B cell (primary cell): ENCODE measurements around the gene CDKN2AIPNL. TPM values are rescaled to one million over a fixed set of nuclear protein-coding genes. Genes with fewer than 3 reads are reported as not detected.

ENCODE experiments used
- ATAC-seq: fragments of 200-7000 bp; cut with Tn5 transposase; one replicate; pipeline ENCODE4 v1.10.0; 2021; ENCODE audit warnings: low read depth, mild to moderate bottlenecking, moderate number of reproducible peaks, moderate library complexity
- CTCF ChIA-PET: fragments of 350-600 bp; sonication (Branson Sonifier 250); formaldehyde crosslinking; loops from one replicate; lab custom pipeline; 2021; ENCODE audit warnings: antibody characterized with exemption, inconsistent platforms; lab: Charles Lee
- POLR2A ChIA-PET: fragments of 350-600 bp; sonication (Branson Sonifier 250); formaldehyde crosslinking; loops from one replicate; lab custom pipeline; 2021; ENCODE audit warnings: antibody characterized with exemption; lab: Charles Lee
- DNase-seq: peaks from one replicate; pipeline ENCODE4 v3.0.0; 2013
- H2AFZ ChIP-seq: 2 replicates; pipeline ENCODE4 v1.6.1; 2012; ENCODE audit warnings: mild to moderate bottlenecking, low read depth, low read length; ENCODE audit not compliant: insufficient read depth, poor library complexity, severe bottlenecking
- H3K27ac ChIP-seq, 2 donors: 1 replicate in 1 of 2; 2 replicates in 1 of 2; pipeline ENCODE4 v1.5.1; 2012 to 2013; ENCODE audit warnings: low read length in 2 of 2, mild to moderate bottlenecking in 2 of 2, moderate library complexity in 1 of 2
- H3K27me3 ChIP-seq, 4 experiments: fragments of 200-600 bp in 1 of 4; sonication (generic) in 1 of 4; replicated peaks in 1 of 4; 1 replicate in 2 of 4; 2 replicates in 2 of 4; pipeline versions ENCODE4 v1.6.1 to v1.7.0; 2013 to 2016; ENCODE audit warnings: low read length in 3 of 4, mild to moderate bottlenecking in 2 of 4, mixed read lengths in 1 of 4, moderate library complexity in 1 of 4; ENCODE audit not compliant: insufficient read depth in 4 of 4, control insufficient read depth in 3 of 4; ENCODE audit errors: control extremely low read depth in 1 of 4
- H3K36me3 ChIP-seq, 2 experiments: replicated peaks in 1 of 2; 1 replicate in 1 of 2; 2 replicates in 1 of 2; pipeline versions ENCODE4 v1.6.1 to v1.7.1; 2013; ENCODE audit warnings: low read length in 1 of 2; ENCODE audit not compliant: insufficient read depth in 2 of 2, control insufficient read depth in 1 of 2; ENCODE audit errors: control extremely low read depth in 1 of 2, extremely low read depth in 1 of 2
- H3K4me1 ChIP-seq, 2 donors: fragments of 200-600 bp in 1 of 2; sonication (generic) in 1 of 2; 1 replicate in 1 of 2; 2 replicates in 1 of 2; pipeline versions ENCODE4 v1.5.1 to v1.6.1; 2013 to 2017; ENCODE audit warnings: low read length in 2 of 2; ENCODE audit not compliant: control insufficient read depth in 2 of 2, insufficient read depth in 2 of 2
- H3K4me2 ChIP-seq: replicated peaks from 2 replicates; pipeline ENCODE3; 2012; ENCODE audit warnings: mild to moderate bottlenecking, low read depth, low read length; ENCODE audit not compliant: poor library complexity, severe bottlenecking
- H3K4me3 ChIP-seq, 5 experiments: fragments of 200-600 bp in 1 of 5; sonication (generic) in 1 of 5; 1 replicate in 3 of 5; 2 replicates in 2 of 5; pipeline versions ENCODE4 v1.5.1 to v1.7.0; 2011 to 2016; ENCODE audit warnings: low read length in 4 of 5, mild to moderate bottlenecking in 4 of 5, low read depth in 2 of 5, control low read depth in 1 of 5, moderate library complexity in 1 of 5; ENCODE audit not compliant: insufficient read depth in 1 of 5; ENCODE audit errors: control extremely low read depth in 1 of 5, extremely low read depth in 1 of 5
- H3K79me2 ChIP-seq: fragments of 200-600 bp; sonication (generic); one replicate; pipeline ENCODE4 v1.6.0; 2016; ENCODE audit warnings: low read length; ENCODE audit not compliant: control insufficient read depth, insufficient read depth
- H3K9ac ChIP-seq: fragments of 200-600 bp; sonication (generic); 2 replicates; pipeline ENCODE4 v1.6.1; 2017; ENCODE audit warnings: mild to moderate bottlenecking, low read length, moderate library complexity
- H3K9me3 ChIP-seq, 3 donors: one replicate each; pipeline versions ENCODE4 v1.6.1 to v1.7.1; 2013; ENCODE audit warnings: low read length in 2 of 3; ENCODE audit not compliant: control insufficient read depth in 2 of 3, insufficient read depth in 1 of 3; ENCODE audit errors: control extremely low read depth in 1 of 3
- H4K20me1 ChIP-seq: 2 replicates; pipeline ENCODE4 v1.6.0; 2012; ENCODE audit warnings: mild to moderate bottlenecking, low read length; ENCODE audit not compliant: insufficient read depth, control insufficient read depth, poor library complexity, severe bottlenecking
- H3K27ac Mint-ChIP-seq: one replicate; pipeline ENCODE4 v1.8.0; 2021; ENCODE audit warnings: mixed read lengths
- H3K27me3 Mint-ChIP-seq: one replicate; pipeline ENCODE4 v1.8.0; 2021; ENCODE audit warnings: mixed read lengths
- H3K4me1 Mint-ChIP-seq: one replicate; pipeline ENCODE4 v1.8.0; 2021; ENCODE audit warnings: mixed read lengths
- H3K4me3 Mint-ChIP-seq: one replicate; pipeline ENCODE4 v1.8.0; 2021; ENCODE audit warnings: mixed read lengths
- H3K9me3 Mint-ChIP-seq: one replicate; pipeline ENCODE4 v1.8.0; 2022; ENCODE audit warnings: mixed read lengths; ENCODE audit not compliant: insufficient read depth
- CTCF ChIP-seq: fragments of 200-600 bp; IDR thresholded peaks from one replicate; pipeline ENCODE4 v1.8.0; 2022; ENCODE audit warnings: antibody characterized with exemption, mild to moderate bottlenecking
- EZH2 ChIP-seq: IDR thresholded peaks from 2 replicates; pipeline ENCODE4 v1.6.1; 2012; ENCODE audit warnings: borderline replicate concordance, low read depth, mild to moderate bottlenecking, moderate library complexity, low read length; ENCODE audit not compliant: insufficient read depth, poor library complexity, severe bottlenecking
- WGBS: methylation state at CpG from one replicate; pipeline ENCODE4 v1.1.5; 2013; ENCODE audit warnings: missing lambda C conversion rate; ENCODE audit not compliant: insufficient coverage; 5-methylcytosine and 5-hydroxymethylcytosine counted together
- intact Hi-C: fragments of 100-400 bp; cut with micrococcal nuclease; formaldehyde crosslinking; loops from one replicate; pipeline ENCODE4 v1.10.0; 2022
- polyA plus RNA-seq: library from polyadenylated mRNA; depleted of rRNA; stranded (reverse); fragments of >200 nt; gene quantifications from 2 replicates; pipeline ENCODE4 v1.2.3, GENCODE V29; 2012
- total RNA-seq, 2 donors: library from RNA; stranded (reverse); fragments of 120-200 nt in 1 of 2; gene quantifications; 1 replicate in 1 of 2; 2 replicates in 1 of 2; pipeline versions ENCODE4 v1.2.3 to v1.2.4, GENCODE V29; 2013 to 2022

CDKN2AIPNL gene
- total and polyA plus RNA-seq, 2 donors (not counting 1 experiment from before 2014, with no cell fraction given): 11.2 to 17.2 TPM

- Histone ChIP-seq H3K36me3 (no peaks in the 10 kb centered on the region), H3K4me1 (no peaks in the 10 kb centered on the region), H2AFZ (no peak overlapping the region), H3K4me3 (no peak overlapping the region), H3K27ac (no peak overlapping the region), H3K4me2 (no peak overlapping the region), H3K27me3 (no peaks in the 10 kb centered on the region), H3K9ac (no peak overlapping the region), H3K9me3 (no peaks in the 10 kb centered on the region), H4K20me1 (no peaks in the 10 kb centered on the region), H3K79me2 (no peaks in the 10 kb centered on the region)
- H3K27ac Mint-ChIP-seq: no peak overlapping the region
- H3K4me1 Mint-ChIP-seq: no peaks in the 10 kb centered on the region
- H3K9me3 Mint-ChIP-seq: no peaks in the 10 kb centered on the region
- ChIA-PET POLR2A (no interaction called here), CTCF (interaction anchor here (0.9 kb wide), 1 partner anchor 152 kb away, joined by 3 read pairs; no protein-coding TSS in a partner anchor)
- no peaks in the 10 kb centered on the region for H3K27me3 Mint-ChIP-seq
- intact Hi-C loops: no loop called here
- DNase-seq: no peak
- WGBS: 95% methylated on average over 7 of the region's 7 CpGs
- H3K4me3 Mint-ChIP-seq: no peak overlapping the region
- TF ChIP-seq CTCF (no peak), EZH2 (no peak)
- no peak for ATAC-seq
Measured at GRCh38 chr5:134426361-134426760, 14.7 kb upstream of the CDKN2AIPNL start.

- no peaks in the 10 kb centered on the region for H3K9me3 Mint-ChIP-seq
- no CpG with 5 or more reads among the region's 2 CpGs for WGBS
- Histone ChIP-seq H3K4me2 (no peak overlapping the region), H3K9ac (no peak overlapping the region), H3K79me2 (no peaks in the 10 kb centered on the region), H3K4me1 (no peaks in the 10 kb centered on the region), H3K9me3 (no peaks in the 10 kb centered on the region), H3K27me3 (no peaks in the 10 kb centered on the region), H3K36me3 (no peaks in the 10 kb centered on the region), H4K20me1 (no peaks in the 10 kb centered on the region), H3K4me3 (no peak overlapping the region), H3K27ac (no peak overlapping the region), H2AFZ (no peak overlapping the region)
- no peak overlapping the region for H3K4me3 Mint-ChIP-seq
- POLR2A ChIA-PET: no interaction called here
- ATAC-seq (no peak), DNase-seq (no peak)
- no peaks in the 10 kb centered on the region for H3K27me3 Mint-ChIP-seq
- H3K27ac Mint-ChIP-seq: no peak overlapping the region
- H3K4me1 Mint-ChIP-seq: no peaks in the 10 kb centered on the region
- intact Hi-C loops: no loop called here
- CTCF ChIA-PET: no interaction called here
- TF ChIP-seq EZH2: no peak
- TF ChIP-seq CTCF: no peak
Measured at GRCh38 chr5:134423376-134423775, 11.7 kb upstream of the CDKN2AIPNL start.
